DMS 273 (cell line): ENCODE data around the gene MTHFD1L.
A peak's percentile ranks its signal among the peaks of the same experiment; 100 is the strongest.

Source experiments
- DNase-seq: peaks from one replicate; lab custom pipeline; 2025; ENCODE audit not compliant: unreplicated experiment; lab: John Stamatoyannopoulos, UW

Gene MTHFD1L

GRCh38 chr6:150987371-150987828 is 121.9 kb downstream of the MTHFD1L start:
- no peak for DNase-seq

DNA sequence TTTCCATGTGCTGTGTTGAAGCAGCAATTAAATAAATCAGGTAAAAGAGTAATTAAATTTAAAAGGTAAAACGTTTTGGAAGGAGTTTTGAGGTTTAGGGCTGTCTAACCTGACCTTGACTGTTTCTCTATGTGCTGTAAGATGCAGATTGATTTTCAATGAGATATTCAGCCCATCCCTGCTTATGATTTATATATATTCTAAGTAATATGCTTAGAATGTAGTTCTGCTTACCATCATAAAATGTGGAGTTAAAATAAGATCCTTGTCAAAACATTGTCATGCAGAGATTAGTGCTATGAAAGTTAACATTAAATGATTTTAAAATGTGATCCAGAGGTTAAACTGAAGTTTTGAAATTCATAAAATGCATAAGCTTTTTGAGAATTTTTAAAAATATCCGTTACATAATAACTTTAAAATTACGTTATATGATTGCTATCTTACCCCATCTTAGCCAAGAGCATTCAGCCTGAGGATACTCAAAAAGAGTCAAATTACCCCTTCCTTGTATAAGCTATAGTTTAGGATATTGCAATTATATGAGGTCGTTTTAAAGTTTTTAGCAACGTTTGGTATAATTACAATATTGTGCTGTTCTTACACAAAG is 122.5 kb downstream of the MTHFD1L start:
- DNase-seq: no peak

DNA sequence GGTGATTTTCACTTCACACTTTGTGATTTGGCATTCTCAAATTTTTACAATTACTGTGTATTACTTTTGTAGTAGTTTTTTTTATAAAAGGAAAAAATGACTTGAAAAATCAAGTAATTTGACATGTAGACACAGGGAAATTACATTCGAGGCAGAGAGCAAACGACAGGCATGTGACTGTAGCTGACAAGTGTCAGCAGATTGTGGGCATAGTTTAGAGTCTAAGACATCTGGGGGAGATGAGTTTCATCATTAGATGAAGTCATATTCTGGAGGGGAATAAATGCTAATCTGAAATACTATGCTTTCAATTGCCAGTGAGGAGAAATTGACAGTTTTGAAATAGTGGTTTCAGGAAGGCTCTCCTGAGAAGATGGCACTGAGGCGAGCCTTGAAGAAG is 126.0 kb downstream of the MTHFD1L start:
- peak; percentile 26 for DNase-seq

DNA sequence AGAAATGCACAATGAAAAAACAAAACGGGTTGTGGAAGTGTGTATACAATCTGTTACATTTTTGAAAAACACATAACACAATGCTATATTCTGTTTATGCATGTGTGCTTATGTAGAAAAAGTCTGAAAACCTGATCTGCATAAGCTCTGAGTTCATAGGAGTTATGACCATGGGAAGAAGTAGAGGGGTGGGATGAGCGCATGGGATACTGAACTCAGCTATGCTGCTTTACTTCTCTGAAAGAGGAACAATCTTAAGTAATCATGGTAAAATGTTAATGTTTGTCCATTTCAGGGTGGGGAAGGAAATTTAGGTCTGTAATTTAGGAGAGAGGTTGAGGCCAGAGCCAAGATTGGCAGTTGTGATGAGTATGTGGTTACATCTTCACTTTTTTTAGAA is 126.8 kb downstream of the MTHFD1L start:
- DNase-seq: no peak

DNA sequence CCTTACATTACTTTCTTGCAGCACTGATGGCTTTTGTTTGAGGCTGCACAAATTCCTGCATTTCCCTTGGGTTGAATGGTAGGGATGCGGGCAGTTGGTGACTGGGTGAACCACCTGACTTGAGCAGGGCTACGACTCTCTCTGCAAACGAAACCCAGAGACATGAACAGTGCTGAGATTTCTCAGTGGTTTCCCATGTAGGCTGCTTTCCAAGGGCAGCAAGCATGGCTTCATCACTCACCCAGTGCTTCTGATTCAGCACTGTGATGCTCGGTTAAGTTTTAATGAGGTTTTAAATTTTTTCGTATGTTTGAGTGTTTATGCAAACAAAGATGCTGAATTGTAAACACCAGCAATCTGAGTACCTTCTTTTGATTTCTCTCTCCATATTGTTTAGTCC is 127.2 kb downstream of the MTHFD1L start:
- DNase-seq: no peak

DNA sequence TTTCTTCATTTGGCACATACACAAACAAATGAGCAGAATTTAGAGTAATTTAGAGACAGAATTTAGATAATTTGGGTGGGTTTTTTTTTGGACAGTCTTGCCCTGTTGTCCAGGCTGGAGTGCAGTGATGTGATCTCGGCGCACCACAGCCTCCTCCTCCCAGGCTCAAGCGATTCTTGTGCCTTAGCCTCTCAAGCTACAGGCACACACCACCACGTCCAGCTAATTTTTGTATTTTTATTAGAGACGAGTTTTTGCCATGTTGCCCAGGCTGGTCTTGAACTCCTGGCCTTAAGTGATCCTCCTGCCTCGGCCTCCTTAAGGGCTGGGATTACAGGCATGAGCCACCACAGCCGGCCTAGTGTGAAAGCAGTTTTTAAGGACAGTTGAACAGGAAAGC is 127.8 kb downstream of the MTHFD1L start:
- DNase-seq: no peak

DNA sequence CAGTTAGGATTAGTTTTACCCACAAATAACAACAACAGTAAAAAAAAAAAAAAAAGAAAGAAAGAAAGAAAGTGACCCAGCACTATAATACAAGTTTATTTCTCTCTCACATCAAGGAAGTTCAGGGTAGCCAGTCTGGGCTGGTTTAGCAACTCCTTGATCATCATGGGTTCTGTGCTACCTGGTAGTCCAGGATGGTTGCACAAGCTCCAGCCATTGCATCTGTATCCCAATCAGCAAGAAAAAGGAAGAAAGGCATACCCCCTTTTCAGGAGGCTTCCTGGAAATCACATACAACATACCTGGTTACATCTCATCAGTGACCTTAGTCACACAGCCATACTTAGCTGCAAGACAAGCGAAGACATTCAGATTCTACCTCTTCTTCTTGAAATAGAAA is 128.5 kb downstream of the MTHFD1L start:
- DNase-seq: no peak

DNA sequence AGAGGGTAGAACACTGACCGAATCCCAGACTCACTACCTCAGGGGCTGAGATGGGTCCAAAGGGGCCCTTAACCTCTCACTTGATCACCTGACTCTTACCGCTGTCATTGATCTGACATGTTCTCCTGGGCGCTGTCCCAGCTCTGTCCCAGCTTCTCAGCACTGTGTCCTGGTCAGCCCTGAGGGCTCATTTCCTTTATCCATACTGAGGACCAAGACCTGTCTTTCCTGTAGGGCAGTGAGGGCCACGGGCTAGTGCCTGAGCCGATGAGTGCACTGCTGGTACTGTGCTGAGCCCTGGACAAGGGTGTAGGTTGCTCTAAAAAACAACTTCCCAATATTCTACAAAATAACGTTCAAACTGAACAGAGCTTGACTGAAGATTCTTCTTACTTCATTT is 131.5 kb downstream of the MTHFD1L start:
- no peak for DNase-seq

DNA sequence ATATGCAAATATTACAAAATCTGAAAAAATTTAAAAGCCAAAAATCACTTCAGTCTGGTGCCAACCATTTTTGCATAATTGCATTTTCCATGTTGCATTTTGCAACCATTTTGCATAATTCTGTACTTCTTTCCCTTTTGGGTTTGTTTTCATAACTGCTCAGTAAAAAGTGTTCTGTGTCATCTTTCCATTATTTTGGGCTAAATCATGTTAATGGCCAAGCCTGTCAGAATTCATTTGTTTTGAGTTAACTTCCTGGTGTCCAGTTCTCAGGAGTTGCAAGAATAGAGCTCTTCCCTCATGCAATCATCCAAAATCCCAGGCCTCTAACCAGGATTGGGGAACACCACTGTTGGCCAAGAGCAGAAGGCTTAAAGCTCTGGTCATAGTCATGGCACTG is 133.6 kb downstream of the MTHFD1L start:
- no peak for DNase-seq

- DNase-seq: no peak
Observed at GRCh38 chr6:150999576-150999975, 134.1 kb downstream of the MTHFD1L start.

GRCh38 chr6:151001387-151002056 is 136.0 kb downstream of the MTHFD1L start:
- DNase-seq: no peak

GRCh38 chr6:151002057-151002450 is 136.6 kb downstream of the MTHFD1L start:
- DNase-seq: no peak

DNA sequence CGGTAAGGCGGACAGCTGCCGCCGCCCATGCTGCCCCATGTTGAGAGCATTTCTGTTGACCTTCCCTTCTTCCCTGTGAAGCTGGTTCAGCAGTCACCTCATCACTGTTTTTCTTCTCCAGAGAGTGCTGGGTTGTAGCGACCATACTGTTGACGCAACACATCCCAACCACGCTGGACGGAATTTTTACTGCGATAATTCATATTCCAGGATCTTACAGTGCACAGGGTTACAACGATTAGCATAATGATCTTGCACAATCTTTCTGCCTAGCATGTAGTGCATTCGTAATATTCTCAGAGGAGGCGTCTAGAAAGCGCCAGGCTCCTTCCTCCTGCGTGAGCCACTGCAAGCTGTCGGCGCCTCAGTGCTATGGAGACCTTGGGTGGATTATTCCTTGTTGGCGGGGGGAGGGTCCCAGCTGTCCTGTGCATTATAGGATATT is 137.0 kb downstream of the MTHFD1L start:
- no peak for DNase-seq

- DNase-seq: no peak
Observed at GRCh38 chr6:151004383-151005024, 139.0 kb downstream of the MTHFD1L start.

DNA sequence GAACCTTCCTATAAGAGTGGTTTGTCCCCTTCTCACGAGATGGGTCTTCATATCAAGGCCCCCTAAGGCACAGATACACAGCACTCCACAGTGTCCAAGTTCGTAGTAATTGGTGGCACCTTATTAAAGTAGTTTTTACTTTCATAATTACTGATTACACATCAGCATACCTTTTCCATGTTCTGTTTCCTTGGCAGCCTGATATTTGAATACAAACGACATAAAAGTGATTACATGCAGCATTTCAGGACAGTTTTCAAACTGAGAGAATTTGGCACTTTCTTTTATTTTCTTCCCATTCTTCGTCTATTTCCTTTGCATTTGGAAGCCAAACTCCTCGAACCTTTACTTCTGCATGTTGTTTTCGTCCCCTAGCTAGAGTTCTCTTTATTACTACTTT is 139.7 kb downstream of the MTHFD1L start:
- no peak for DNase-seq

DNA sequence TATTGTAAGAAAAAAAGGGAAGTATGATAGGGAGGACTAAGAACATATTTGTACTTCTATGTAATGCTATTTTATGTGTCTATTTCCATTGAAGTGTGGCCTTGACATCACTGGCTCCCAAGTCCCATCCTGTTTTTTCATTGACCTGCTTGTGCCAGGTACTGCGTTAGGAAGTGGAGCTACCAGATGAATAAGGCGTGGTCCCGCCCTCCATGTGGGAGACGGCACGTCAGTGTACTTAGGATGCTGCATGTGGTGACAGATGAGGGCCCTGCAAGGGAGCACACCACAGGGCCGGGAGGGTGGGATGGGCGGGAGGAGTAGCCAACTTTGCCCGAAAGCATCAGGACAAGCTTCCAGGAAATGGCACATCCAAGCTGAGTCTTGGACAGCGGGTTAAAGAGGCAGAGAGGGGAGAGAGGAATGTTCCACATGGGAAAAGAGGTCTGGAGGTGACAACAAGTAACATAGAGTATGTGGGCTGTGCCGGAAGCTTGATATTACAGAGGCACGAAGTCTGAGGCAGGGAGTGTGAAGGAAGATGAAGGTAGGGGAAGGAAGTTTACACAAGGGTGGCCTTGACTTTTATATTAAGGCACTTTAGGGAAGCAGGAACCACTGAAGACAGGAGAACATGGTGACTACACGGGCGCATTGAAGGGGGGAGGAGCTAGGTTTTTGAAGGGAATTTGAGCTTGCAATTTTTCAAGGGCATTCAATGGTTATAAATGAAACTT is 140.6 kb downstream of the MTHFD1L start:
- no peak for DNase-seq

DNA sequence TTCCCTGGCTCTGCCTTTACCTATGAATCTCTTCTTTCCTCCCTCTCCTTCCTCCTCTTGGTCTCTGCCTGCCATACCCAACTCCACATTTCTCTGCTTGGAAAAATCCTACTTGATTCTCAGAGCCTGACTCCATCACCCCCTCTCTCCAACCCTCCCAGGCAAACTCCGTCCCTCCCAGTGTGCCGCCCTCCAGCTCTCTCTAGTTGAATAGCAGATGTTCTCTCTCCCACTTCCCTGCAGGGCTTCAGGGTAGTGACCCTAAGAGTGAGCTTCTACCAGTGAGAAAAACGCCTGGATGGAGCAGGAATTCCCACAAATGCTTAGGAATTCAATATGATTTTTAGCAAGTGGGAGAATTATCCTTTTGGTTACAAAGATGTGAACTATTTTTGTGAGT is 141.6 kb downstream of the MTHFD1L start:
- no peak for DNase-seq

DNA sequence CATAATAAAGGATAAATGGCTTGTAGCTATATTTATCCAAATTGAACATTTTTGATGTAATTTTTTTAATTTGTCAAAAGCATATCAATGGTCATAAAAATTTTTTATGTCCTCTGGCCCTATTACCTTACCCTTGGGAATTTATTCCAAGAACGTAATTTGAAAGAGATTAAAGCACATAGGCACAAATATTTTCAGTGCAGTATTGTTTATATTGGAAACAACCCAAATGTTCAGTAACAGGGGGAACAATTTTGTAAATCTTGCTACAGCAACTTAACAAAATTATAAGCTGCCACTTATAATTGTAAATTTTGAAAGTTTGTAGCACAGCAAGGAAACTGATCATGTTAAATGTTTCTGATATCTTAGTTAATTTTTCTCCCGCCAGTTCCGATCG is 142.4 kb downstream of the MTHFD1L start:
- no peak for DNase-seq

DNA sequence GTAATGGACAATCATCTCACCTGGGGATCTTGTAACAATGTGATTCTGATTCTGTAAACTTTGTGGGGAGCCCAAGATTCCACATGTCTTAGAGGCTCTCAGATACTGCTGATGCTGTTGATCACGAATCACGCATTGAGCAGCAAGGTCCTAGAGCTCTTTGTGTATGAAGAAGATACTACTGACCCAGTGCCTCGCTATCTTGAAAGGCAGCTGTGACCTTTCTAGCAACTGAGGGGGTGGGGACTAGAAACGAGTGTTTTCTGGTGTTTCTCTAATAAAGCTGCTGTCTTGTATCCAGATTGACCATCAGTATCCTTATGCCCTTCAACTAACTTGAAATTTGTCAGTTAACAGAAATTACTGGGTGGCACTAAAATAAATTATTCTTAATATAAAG is 142.9 kb downstream of the MTHFD1L start:
- DNase-seq: no peak

GRCh38 chr6:151009576-151009975 is 144.1 kb downstream of the MTHFD1L start:
- DNase-seq: no peak

- no peak for DNase-seq
Observed at GRCh38 chr6:151010071-151010470, 144.6 kb downstream of the MTHFD1L start.
